Activated naive CD4-positive, alpha-beta T cell treated with anti-CD3 and anti-CD28 coated beads, Interleukin-2, amount 10 ng/mL, durations not matched to agents 7 days and 5 days (primary cell): ENCODE measurements around the gene RGS12.

Experiments
- CTCF ChIA-PET: fragments of 350-600 bp; sonication (Branson Sonifier 250); formaldehyde crosslinking; loops from one replicate; lab custom pipeline; 2021; ENCODE audit warnings: antibody characterized with exemption; lab: Charles Lee
- DNase-seq: peaks from one replicate; pipeline ENCODE4 v3.0.0-alpha.2; 2020
- H3K27ac Mint-ChIP-seq: one replicate; pipeline ENCODE4 v1.8.0; 2021; ENCODE audit warnings: mild to moderate bottlenecking, moderate library complexity, mixed read lengths
- H3K27me3 Mint-ChIP-seq: one replicate; pipeline ENCODE4 v1.8.0; 2021; ENCODE audit warnings: mild to moderate bottlenecking, mixed read lengths
- H3K36me3 Mint-ChIP-seq: one replicate; pipeline ENCODE4 v1.8.0; 2021; ENCODE audit warnings: mixed read lengths
- H3K4me1 Mint-ChIP-seq: one replicate; pipeline ENCODE4 v1.8.0; 2021; ENCODE audit warnings: mixed read lengths
- H3K4me3 Mint-ChIP-seq: one replicate; pipeline ENCODE4 v1.8.0; 2021; ENCODE audit warnings: mild to moderate bottlenecking, moderate library complexity, mixed read lengths
- H3K9me3 Mint-ChIP-seq: one replicate; pipeline ENCODE4 v1.8.0; 2021; ENCODE audit warnings: mixed read lengths

RGS12 gene

GRCh38 chr4:3284734-3285557 lies 7.9 kb upstream of the RGS12 start:
- H3K4me3 Mint-ChIP-seq = no peak overlapping the region
- peaks cover 1% of the 10 kb centered on the region for H3K9me3 Mint-ChIP-seq
- CTCF ChIA-PET = no interaction called here
- no peak overlapping the region for H3K27ac Mint-ChIP-seq
- peaks cover 89% of the 10 kb centered on the region for H3K27me3 Mint-ChIP-seq
- H3K36me3 Mint-ChIP-seq = no peaks in the 10 kb centered on the region
- DNase-seq = no peak
- H3K4me1 Mint-ChIP-seq = peaks cover 6% of the 10 kb centered on the region

GRCh38 chr4:3285558-3286334 lies 7.1 kb upstream of the RGS12 start:
- Mint-ChIP-seq H3K36me3 (no peaks in the 10 kb centered on the region), H3K4me1 (peaks cover 6% of the 10 kb centered on the region), H3K27ac (no peak overlapping the region), H3K27me3 (peaks cover 90% of the 10 kb centered on the region), H3K4me3 (no peak overlapping the region), H3K9me3 (peaks cover 1% of the 10 kb centered on the region)
- no peak for DNase-seq
- CTCF ChIA-PET = interaction anchor here (0.9 kb wide), 1 partner anchor 93 kb away, joined by 3 read pairs; no protein-coding TSS in a partner anchor

GRCh38 chr4:3286335-3287175 lies 6.3 kb upstream of the RGS12 start:
- H3K4me3 Mint-ChIP-seq = no peak overlapping the region
- CTCF ChIA-PET = interaction anchor here (0.7 to 0.9 kb wide), 2 partner anchors 34 to 93 kb away, joined by 3 read pairs; no protein-coding TSS in a partner anchor
- peaks cover 8% of the 10 kb centered on the region for H3K4me1 Mint-ChIP-seq
- H3K27ac Mint-ChIP-seq = no peak overlapping the region
- H3K27me3 Mint-ChIP-seq = peaks cover 96% of the 10 kb centered on the region
- peaks cover under 1% of the 10 kb centered on the region for H3K36me3 Mint-ChIP-seq
- peaks cover 1% of the 10 kb centered on the region for H3K9me3 Mint-ChIP-seq
- no peak for DNase-seq

- Mint-ChIP-seq H3K36me3 (peaks cover 3% of the 10 kb centered on the region), H3K27me3 (peaks cover 93% of the 10 kb centered on the region), H3K27ac (no peak overlapping the region), H3K9me3 (no peaks in the 10 kb centered on the region), H3K4me3 (no peak overlapping the region), H3K4me1 (peaks cover 12% of the 10 kb centered on the region)
- CTCF ChIA-PET = interaction anchor here (0.7 kb wide), 1 partner anchor 35 kb away, joined by 3 read pairs; no protein-coding TSS in a partner anchor
- DNase-seq = no peak
Observed at GRCh38 chr4:3287271-3287971, 5.4 kb upstream of the RGS12 start.

GRCh38 chr4:3287972-3288570 lies 4.8 kb upstream of the RGS12 start:
- Mint-ChIP-seq H3K27ac (no peak overlapping the region), H3K4me1 (peaks cover 12% of the 10 kb centered on the region), H3K36me3 (peaks cover 3% of the 10 kb centered on the region), H3K9me3 (no peaks in the 10 kb centered on the region), H3K4me3 (no peak overlapping the region), H3K27me3 (peaks cover 87% of the 10 kb centered on the region)
- DNase-seq = no peak
- CTCF ChIA-PET = no interaction called here

GRCh38 chr4:3288571-3289094 lies 4.2 kb upstream of the RGS12 start:
- Mint-ChIP-seq H3K36me3 (peaks cover 3% of the 10 kb centered on the region), H3K27ac (no peak overlapping the region), H3K4me3 (no peak overlapping the region), H3K4me1 (peaks cover 15% of the 10 kb centered on the region), H3K27me3 (peaks cover 86% of the 10 kb centered on the region), H3K9me3 (no peaks in the 10 kb centered on the region)
- DNase-seq = no peak
- CTCF ChIA-PET = no interaction called here

GRCh38 chr4:3290476-3290875 lies 2.3 kb upstream of the RGS12 start:
- H3K27ac Mint-ChIP-seq = no peak overlapping the region
- H3K27me3 Mint-ChIP-seq = peaks cover 88% of the 10 kb centered on the region
- H3K4me1 Mint-ChIP-seq = peaks cover 25% of the 10 kb centered on the region
- H3K36me3 Mint-ChIP-seq = peaks cover 4% of the 10 kb centered on the region
- no peak for DNase-seq
- CTCF ChIA-PET = interaction anchor here (1.1 kb wide), 1 partner anchor 11 kb away, joined by 3 read pairs; no protein-coding TSS in a partner anchor
- no peaks in the 10 kb centered on the region for H3K9me3 Mint-ChIP-seq
- H3K4me3 Mint-ChIP-seq = no peak overlapping the region

GRCh38 chr4:3290889-3291321 lies 1.9 kb upstream of the RGS12 start:
- H3K4me3 Mint-ChIP-seq = peak overlapping the region; percentile 37

GRCh38 chr4:3291411-3291968 lies 1.3 kb upstream of the RGS12 start:
- H3K4me1 Mint-ChIP-seq = peaks cover 19% of the 10 kb centered on the region
- H3K9me3 Mint-ChIP-seq = no peaks in the 10 kb centered on the region
- peaks cover 4% of the 10 kb centered on the region for H3K36me3 Mint-ChIP-seq
- CTCF ChIA-PET = interaction anchor here (1.1 kb wide), 1 partner anchor 12 kb away, joined by 3 read pairs; no protein-coding TSS in a partner anchor
- DNase-seq = no peak
- peaks cover 88% of the 10 kb centered on the region for H3K27me3 Mint-ChIP-seq
- no peak overlapping the region for H3K27ac Mint-ChIP-seq
- peak overlapping the region; percentile 86 for H3K4me3 Mint-ChIP-seq

More at GRCh38 chr4:3290889-3291321, 1.9 kb upstream of the RGS12 start:
- Mint-ChIP-seq H3K9me3 (no peaks in the 10 kb centered on the region), H3K27me3 (peaks cover 88% of the 10 kb centered on the region), H3K36me3 (peaks cover 4% of the 10 kb centered on the region), H3K27ac (no peak overlapping the region), H3K4me1 (peaks cover 23% of the 10 kb centered on the region)
- no peak for DNase-seq
- CTCF ChIA-PET = interaction anchor here (1.1 kb wide), 1 partner anchor 11 kb away, joined by 3 read pairs; no protein-coding TSS in a partner anchor

- Mint-ChIP-seq H3K4me1 (peaks cover 19% of the 10 kb centered on the region), H3K36me3 (peaks cover 4% of the 10 kb centered on the region), H3K27ac (no peak overlapping the region), H3K27me3 (peaks cover 88% of the 10 kb centered on the region), H3K4me3 (peak overlapping the region; percentile 86), H3K9me3 (no peaks in the 10 kb centered on the region)
- CTCF ChIA-PET = no interaction called here
- peak; percentile 57 for DNase-seq
Observed at GRCh38 chr4:3291969-3292570, 751 bp upstream of the RGS12 start.

GRCh38 chr4:3293401-3294391 lies 875 bp downstream of the RGS12 start:
- H3K27ac Mint-ChIP-seq = peak overlapping the region; percentile 31
- H3K27me3 Mint-ChIP-seq = peaks cover 87% of the 10 kb centered on the region
- H3K4me1 Mint-ChIP-seq = peaks cover 19% of the 10 kb centered on the region
- peaks cover 6% of the 10 kb centered on the region for H3K36me3 Mint-ChIP-seq
- H3K9me3 Mint-ChIP-seq = no peaks in the 10 kb centered on the region
- DNase-seq = no peak
- peak overlapping the region; percentile 78 for H3K4me3 Mint-ChIP-seq
- CTCF ChIA-PET = interaction anchor here (0.7 kb wide), 1 partner anchor 9 kb away, joined by 3 read pairs; no protein-coding TSS in a partner anchor
